Measurements from ENCODE around the gene CERK.

Gene CERK

DNA sequence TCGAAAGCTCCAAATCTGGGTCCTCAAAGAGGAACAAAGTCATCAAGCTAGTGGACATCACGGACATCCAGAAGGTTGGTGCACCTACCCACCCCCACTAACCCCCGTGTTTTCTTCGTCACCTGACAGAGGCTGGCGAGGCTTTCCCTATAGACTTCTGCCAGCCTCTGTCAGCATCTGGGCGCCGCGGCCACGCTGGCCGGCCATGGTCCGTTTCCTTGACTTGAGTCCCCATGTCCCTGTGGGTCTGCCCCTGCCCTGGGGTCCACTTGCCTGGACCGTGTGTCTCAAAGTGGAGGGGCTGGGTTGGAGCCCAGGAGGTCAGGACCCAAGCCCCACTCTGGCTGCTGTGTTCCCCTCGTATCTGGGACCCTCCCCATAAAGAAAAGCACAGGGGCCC is 62.6 kb downstream of the CERK start:
- no peak for DNase-seq
- intact Hi-C loops (cut with DNase I), result no loop called here

DNA sequence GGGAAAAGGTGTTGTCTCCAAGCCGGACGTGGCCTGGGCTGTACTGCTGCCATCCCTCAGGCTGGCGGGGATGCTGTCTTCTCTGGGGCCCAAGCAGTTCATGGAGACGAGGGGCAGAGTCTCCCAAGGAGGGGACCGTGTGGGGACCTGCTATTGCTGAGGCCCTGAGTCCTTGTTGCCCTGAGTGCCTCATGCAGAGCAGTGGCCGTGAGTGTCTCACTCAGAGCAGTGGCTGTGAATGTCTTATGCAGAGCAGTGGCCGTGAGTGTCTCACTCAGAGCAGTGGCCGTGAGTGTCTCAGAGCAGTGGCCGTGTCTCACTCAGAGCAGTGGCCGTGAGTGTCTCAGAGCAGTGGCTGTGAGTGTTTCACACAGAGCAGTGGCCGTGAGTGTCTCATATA is 63.1 kb downstream of the CERK start:
- intact Hi-C loops (cut with DNase I), result no loop called here
- no peak for DNase-seq

DNA sequence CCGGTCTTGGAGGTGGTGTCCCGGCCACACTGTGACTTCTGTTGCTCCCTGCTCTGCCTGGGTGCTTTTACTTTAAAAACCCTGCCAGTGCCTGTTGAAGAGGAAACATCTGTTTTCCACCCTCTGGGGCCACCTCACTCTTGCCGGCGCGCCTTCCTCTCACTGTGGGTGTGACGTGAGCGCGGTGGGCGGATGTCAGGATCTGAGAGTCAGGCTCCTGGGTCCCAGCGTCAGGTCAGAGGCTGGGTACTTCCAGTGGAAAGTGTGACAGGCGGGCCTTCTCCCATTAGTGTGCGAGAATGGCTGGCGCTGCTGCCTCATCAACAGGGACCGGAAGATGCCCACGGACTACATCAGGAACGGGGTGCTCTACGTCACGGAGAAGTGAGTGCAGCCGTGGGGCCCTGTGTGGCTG is 63.7 kb downstream of the CERK start:
- intact Hi-C loops (cut with DNase I), result no loop called here
- peak in 35 of 42 donors; percentile 28 to 72 (median 55) for DNase-seq

DNA sequence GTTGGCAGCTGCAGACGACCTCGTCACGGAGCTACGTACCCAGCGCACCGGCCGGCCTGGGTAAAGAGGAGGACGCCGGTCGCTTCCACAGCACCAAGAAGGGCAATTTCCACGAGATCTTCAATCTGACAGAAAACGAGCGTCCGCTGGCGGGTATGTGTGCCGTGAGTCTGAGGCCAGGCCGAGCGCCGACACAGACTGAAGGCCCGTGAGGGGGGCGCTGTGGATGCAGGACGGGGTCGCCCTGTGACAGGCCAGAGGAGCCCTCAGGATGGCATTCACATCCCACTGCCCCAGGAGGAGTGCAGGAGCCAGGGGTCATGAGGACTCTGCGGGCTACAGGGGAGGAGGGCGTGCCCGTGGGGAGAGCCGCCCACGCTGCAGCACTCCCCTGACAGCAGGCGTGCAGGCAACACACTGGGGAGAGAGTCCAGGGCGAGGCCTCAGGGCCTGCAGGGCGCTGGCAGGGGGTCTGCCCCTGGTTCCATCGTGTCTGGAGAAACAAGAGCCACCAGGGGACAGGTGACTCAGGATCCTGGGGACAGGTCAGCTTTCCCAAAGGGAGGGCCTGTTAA is 64.3 kb downstream of the CERK start:
- intact Hi-C loops (cut with DNase I), result no loop called here
- DNase-seq, result no peak

DNA sequence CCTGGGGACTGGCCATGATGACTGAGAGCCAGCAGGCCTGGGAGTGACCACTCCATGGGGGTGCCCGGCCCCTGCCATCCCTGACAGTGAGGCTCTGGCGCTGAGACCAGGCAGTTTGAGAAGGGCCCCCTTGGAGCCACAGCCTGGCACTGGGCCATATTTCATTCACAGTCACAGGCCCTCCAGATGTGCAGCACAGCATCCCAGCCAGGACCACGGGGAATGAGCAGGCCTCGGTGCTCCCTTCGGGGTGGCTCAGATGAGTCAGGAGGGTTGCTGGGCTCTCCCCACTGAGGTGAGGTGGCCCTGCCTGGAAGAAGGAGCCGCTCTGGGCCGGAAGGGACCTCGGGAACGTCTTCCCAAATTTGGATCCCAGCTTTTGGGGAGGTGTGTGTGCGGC is 64.8 kb downstream of the CERK start:
- no peak for DNase-seq
- intact Hi-C loops (cut with DNase I), result no loop called here

DNA sequence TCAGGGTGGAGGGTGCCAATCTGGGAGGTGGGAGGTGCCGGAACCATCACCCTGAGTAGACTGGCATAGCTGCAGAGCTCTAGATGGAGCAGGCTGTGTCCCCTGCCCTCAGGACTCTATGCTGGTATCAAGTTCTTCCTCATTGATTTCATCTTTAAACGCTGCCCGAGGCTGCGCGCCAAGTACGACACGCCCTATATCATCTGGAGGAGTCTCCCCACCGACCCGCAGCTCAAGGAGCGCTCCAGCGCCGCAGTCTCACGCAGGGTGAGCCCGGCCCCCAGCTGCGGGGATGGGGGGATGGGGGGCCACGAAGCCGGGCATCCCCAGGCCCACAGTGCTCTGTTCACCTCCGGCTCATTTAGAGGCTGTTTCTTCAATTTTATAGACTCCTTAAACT is 65.3 kb downstream of the CERK start:
- intact Hi-C loops (cut with DNase I), result no loop called here
- no peak for DNase-seq

DNA sequence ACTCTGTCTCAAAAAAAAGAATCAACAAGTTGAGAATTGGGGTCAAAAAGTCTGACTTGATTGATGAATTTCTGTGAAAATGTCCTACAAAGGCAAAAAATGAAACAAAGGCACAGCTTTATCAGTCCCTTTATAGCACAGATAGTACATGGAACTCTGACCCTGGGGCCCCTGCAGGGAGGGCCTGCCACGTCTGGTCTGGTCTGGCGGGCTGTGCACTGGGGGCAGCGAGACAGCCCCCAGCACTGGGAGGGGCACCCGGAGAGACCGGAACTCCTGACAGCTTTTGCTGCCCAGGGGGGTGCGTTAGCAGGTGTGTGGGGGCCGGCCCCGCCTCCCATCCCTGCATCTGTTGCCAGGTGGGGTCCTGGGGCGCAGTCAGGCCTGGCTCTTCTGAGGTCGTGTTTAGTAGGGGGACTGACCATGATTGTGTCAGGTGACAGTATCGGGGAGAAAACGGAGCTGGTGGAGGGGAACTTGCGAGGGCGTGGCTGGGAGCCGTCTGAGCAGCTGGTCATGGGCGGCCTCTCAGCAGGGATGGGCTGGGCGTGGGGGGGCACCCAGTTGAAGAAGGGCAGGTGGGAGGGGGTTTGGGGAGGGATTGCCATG is 66.1 kb downstream of the CERK start:
- DNase-seq, result no peak

DNA sequence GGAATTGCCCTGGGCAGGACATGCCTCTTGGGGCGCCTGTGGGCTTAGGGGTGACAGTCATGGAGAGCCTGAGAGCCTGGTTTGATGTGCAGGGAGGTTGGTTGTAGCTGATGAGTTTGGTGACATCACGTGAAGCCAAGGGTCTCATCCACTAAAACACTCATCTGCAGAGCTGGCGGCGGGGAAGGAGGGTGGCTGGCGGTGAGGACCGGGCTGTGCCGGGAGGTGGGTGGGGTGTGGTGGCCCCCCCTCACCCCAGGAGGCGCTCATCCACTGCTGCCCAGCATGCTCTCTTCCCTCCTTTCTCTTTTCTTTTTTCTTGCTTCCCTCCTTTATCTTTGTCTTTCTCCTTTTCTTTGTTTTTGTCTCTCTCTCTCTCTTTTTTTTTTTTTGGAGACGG is 68.9 kb downstream of the CERK start:
- DNase-seq, result no peak
- intact Hi-C loops (cut with DNase I), result no loop called here

More for the DNA sequence above, 66.1 kb downstream of the CERK start:
- intact Hi-C loops (cut with DNase I), result no loop called here

DNA sequence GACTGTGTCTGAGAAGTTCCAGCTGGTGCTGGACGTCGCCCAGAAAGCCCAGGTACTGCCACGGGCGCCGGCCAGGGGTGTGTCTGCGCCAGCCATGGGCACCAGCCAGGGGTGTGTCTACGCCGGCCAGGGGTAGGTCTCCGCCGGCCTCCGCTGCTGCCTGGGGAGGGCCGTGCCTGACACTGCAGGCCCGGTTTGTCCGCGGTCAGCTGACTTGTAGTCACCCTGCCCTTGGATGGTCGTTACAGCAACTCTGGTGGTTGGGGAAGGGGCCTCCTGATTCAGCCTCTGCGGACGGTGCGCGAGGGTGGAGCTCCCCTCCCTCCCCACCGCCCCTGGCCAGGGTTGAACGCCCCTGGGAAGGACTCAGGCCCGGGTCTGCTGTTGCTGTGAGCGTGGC is 69.9 kb downstream of the CERK start:
- intact Hi-C loops (cut with DNase I), result no loop called here
- DNase-seq, result no peak

DNA sequence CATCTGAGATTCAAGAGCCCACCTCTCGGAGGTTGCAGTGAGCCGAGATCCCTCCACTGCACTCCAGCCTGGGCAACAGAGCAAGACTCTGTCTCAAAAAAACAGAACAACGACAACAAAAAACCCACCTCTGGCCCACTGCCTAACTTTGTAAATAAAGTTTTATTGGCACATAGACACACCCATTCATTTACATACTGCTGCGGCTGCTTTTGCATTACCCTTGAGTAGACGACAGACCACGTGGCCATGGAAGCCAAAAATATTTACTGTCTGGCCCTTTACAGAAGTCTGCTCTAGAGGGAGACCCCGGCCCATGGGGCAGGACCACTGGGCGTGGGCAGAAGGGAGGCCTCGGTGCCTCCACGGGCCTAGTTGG is 70.8 kb downstream of the CERK start:
- intact Hi-C loops (cut with DNase I), result no loop called here
- DNase-seq, result no peak

DNA sequence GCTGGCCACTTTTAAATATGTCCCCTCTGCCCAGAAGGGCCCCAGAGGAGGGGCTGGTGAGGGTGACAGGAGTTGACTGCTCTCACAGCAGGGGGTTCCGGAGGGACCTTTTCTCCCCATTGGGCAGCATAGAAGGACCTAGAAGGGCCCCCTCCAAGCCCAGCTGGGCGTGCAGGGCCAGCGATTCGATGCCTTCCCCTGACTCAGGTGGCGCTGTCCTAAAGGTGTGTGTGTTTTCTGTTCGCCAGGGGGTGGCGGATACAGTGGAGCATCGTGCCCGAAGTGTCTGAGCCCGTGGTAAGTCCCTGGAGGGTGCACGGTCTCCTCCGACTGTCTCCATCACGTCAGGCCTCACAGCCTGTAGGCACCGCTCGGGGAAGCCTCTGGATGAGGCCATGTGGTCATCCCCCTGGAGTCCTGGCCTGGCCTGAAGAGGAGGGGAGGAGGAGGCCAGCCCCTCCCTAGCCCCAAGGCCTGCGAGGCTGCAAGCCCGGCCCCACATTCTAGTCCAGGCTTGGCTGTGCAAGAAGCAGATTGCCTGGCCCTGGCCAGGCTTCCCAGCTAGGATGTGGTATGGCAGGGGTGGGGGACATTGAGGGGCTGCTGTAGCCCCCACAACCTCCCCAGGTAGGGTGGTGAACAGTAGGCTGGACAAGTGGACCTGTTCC is 71.3 kb downstream of the CERK start:
- DNase-seq, result no peak
- intact Hi-C loops (cut with DNase I), result no loop called here

DNA sequence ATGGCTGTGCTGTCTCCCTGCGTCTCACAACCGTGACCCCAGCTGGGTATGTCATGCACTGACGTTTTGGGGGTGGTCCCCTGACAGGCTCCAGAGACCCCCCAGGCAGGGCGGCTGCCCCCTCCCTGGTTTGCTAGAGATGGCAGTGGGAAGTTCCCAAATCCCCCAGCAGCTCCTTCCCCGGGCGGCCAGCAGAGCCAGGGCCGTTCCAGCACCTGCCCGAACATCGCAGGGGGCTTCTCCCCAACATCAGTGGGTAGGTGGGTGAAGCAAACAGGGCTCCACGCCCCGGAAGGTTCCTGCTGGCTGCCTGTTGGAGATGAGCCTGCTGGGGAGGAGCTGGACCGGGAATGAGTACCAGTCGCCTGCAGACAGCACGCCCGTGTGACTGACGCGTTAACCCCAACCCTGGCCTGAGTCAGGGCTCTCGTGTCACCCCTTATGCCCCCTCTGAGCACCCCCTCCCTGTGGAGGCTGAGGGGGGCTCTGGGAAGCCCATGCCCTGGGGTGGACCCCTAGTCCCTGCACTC is 72.2 kb downstream of the CERK start:
- intact Hi-C loops (cut with DNase I), result no loop called here
- no peak for DNase-seq

DNA sequence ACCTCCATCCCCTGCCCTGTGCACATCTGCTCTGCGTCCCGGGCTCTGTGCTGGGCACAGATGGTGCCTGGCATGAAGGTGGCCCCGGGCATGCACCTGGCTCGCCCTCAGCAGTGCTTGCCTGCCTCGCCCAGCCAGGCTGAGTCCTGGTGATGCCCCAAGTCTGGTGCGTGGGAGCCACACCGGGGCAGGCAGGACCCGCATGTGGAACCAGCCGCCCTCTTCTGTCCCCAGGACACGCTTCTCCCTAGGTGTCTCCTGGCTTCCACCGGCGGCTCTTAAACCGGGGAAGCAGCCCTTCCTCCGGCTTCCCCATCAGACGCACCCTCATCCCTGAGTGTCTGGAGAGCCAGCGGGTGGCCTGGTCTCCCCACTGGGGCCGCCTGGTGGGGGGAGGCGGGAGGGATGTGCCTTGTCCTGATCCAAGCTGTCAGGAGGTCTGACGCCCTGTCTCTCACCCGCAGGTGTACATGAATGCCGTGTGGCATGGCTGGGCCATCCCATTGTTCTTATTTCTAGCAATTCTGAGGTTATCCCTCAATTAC is 72.8 kb downstream of the CERK start:
- intact Hi-C loops (cut with DNase I), result no loop called here
- no peak for DNase-seq

DNA sequence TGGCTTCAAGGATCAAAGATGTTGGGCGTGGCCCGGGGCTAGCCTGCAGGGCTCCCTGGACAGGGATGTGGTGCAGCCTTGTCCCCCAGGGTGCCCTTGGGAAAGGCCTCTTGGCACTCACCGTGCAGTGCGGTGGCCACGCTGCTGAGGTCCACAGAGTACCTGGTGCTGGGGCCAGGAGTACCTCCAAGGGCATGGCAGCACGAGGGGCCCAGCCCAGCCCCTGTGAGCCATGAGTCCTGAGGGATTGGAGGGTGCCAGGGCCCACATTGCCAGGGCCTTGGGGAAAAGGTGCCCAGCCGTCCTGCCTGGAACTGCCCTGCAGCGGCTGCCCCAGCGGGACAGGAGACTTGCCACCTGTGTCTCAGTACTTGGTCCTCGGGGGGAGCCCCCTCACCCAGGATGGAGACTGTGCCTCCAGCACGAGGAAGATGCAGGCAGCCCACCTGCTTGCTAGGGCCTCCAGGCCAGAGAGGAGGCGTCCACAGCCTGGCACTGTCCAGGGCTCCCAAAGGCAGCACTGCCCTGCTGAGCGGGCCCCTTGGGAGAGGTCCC is 73.7 kb downstream of the CERK start:
- DNase-seq, result no peak

DNA sequence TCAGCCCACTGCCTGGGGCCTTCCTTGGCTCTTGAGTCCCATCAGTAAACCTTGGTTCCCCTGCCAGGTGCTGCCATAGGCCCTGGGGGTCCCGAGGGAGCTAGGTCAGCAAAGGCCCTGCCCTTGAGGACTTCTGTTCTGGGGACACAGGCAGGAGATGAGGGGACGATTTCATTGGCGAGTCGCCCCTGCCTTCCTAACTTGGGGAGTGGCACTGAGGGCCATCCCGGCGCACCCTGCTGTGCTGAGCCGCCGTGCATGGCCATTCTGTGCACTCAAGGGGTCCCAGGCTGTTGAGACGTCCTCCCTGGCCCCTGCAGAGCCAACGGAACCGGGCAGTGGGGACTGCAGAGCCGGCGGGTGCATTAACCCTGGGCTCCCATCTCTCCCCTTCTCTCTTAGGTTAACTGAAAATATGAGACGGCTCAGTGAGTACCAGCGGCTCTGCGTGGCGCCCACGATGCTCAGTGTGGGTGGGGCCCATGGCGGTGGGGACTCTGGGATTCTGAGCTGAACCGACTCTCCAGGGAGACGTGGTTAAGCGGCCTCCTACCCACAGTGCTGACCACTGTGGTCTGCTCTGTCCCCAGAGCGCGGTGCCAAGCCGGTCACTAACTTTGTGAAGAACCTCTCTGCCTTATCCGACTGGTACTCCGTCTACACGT is 74.5 kb downstream of the CERK start:
- intact Hi-C loops (cut with DNase I), result no loop called here
- DNase-seq, result no peak

More for the DNA sequence above, 73.7 kb downstream of the CERK start:
- intact Hi-C loops (cut with DNase I), result no loop called here

DNA sequence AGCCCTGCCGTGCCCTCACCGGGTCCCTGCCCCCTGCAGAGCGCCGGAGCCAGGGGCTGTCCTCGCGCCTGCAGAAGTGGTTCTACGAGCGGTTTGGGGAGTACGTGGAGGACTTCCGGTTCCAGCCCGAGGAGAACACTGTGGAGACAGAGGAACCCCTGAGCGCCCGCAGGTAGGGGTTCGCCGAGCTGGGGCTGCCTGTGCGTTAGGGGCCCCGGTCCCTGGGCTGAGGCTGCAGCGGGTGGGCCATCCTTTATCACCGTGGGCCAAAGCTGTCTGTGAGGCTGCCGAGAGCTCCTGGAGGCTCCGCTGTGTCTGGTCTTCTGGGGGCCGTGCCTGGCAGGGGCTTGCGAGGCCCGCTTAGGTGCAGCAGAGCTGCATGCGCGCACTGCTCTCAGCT is 75.1 kb downstream of the CERK start:
- DNase-seq, result no peak
- intact Hi-C loops (cut with DNase I), result no loop called here

DNA sequence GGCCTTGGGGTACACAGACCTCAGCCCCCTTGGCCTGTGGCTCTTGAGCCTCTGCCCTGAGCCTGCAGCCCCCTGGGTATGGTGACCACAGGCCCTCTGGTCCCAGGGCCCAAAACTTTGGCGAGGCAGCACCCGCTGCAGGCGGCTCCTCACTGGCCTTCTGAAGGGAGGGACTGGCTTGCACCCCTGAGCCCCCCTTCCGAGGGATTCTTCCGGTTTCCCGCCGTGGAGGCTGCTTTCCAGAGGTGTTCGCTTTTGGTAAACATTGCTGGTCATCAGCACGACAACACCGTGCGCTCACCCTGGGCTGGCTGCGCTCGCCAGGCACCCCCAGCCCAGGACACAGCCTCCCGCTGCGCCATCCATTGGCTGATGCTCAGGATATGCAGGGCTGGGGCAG is 75.8 kb downstream of the CERK start:
- intact Hi-C loops (cut with DNase I), result no loop called here
- DNase-seq, result no peak

DNA sequence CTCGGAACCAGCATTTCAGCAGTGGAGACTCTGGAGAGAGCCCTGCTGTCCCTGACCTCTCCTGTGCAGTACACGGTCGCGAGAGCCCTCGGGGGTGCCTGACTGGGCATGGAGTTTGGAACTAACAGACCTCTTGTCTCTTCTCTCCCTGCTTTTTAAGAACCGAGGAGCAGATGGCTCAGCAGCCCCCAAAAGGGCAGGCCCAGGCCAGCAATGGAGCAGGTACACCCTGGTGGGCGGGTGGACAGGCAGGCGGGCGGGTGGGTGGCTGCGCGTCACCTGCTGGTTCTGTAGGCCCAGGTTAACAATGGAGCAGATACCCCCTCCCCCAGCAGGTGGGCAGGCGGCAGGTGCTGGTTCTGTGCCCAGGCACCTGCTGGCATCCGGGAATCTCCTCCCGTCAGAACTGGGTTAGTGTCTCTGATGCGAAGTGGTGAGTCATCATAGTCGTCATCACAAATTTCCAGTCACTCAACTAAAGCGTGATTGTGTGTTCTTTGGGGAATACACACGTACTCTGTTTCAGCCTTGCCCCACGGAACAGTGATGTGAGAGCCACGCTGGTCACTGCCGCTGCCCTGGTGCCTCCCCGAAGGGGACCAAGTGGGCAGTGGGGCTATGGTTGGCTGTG is 76.7 kb downstream of the CERK start:
- peak in 41 of 42 donors; percentile 17 to 88 (median 62) for DNase-seq
- intact Hi-C loops (cut with DNase I), result no loop called here

DNA sequence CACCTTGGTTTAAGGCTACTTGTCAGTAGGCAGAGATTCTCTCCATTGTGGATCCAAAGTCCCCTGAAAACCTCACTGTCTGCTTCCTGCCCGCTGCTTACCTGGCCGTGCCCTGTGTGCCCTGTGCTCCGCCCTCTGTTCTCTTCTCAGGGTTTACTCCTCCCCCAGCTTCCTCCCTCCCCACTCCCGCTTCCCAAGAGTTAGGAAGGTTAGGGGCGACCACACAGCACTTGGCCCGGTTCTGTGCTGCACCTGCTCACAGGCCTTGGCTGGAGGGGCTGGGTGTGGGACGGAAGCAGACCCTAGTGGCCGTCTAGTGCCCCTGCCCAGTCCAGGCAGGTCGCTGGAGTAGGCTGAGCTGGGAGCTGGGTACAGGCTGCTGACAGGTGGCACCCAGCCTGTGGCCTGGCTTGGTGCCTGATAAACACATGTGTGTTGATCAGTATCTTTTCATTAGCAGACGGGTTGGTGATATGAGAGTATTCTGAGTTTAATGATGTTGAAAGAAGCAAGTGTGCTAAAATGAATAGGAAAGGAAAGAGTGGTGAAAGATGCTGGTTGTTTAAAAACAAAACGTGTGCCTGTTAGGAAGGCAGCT is 77.3 kb downstream of the CERK start:
- intact Hi-C loops (cut with DNase I), result no loop called here
- no peak for DNase-seq
